ENCODE results near the gene PPP1R15A.
"Not testable (repeated sequence)": the region's sequence is repeated elsewhere in the genome, so short reads cannot be mapped to it uniquely, and the experiment has no call there.

Gene PPP1R15A

DNA sequence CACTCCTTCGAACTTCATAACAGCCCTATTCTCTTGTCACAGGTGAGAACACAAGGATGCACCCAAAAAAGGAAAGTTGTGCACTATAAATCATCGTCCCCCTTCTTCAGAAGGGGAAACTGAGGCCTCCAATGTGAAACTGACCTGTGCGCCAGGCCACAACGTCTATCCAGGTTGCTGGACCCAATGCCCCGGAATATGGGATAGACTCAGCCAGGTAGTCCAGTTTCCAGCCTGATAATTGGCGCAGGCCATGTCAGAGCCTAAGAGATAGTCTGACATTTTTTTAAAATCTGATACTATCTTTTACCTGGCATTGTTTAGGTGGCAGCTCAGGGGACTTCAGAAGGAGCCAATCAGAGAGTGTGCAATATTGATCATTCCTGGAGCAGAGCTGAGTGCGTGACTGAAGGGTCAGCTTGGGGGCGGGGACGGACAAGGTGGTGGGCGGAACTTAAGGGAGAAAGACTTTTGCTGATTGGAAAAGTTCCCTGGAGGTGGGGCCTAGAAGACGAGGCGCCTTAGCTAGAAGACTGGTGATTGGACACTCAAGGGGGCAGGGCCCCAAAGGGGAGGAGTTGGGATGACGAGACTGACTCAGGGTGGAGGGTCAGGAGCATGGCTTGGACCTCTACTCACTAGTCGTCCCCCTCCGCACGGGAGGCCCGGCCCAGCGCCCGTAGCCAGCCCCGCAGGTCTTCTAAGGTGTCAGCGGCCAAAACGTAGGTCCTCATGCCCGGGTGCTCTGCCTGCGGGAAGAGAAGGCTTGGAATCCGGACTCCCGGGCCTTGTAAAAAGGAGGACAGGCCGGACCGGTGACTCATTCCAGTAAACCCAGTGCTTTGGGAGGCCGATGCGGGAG lies 12.3 kb upstream of the PPP1R15A start:
- DNase-seq: peak; percentile 57 to 68

DNA sequence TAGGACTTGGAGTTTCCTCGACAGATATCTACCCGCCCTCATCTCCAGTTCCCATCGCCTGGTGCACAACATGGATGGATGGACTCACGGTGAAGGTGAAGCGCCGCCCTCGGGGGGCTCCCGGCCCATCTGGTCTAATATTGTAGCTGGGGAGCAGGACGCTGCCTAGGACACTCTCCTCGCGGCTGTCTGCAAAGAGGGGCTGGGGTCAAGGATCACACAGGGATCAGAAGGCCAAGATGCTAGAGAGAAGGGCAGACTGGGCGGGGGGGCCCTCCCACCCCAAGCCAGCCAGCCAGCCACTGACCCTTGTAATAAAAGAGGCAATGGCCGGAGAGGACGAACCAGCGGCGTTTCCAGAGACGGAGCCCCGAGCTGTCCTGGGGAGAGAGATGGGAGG lies 10.9 kb upstream of the PPP1R15A start:
- DNase-seq: no peak

DNA sequence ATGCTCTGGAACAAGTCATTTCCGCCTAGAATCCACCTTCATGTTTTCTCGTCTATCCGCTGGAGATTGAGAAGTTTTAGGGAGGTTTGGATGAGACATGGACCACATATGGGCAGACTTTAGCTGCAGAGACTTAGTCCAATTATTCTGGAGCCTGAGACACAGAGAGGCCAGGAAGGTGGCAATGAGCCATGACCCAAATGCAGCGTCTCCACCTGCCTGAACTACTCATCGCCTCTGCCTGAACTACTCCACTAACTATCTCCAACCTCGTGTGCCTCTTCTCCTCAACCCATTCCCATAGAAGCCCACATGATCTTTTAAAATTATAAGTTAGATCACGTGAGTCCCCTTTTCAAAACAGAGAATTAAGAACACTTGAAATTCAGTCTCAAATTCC lies 9.4 kb upstream of the PPP1R15A start:
- DNase-seq: no peak

DNA sequence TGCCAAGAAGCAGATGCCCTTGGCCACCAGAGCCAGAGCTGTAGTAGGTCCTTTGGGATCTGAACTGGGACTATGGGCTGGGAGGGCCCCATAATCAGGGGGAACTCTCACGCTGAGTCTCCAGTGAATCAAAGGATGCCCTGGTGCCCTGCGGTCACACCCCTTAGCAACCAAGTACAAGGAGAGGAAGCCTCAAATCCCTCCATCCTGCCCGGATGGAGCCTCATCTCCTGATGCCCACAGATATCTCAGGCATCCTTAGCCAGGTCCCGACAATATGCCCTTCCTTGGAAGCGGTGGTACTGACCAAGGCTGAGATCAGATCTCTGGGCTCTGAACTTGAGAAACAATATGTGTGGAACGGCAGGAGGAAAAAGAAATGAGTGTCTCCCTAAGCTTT lies 5.5 kb upstream of the PPP1R15A start:
- no peak for DNase-seq

DNA sequence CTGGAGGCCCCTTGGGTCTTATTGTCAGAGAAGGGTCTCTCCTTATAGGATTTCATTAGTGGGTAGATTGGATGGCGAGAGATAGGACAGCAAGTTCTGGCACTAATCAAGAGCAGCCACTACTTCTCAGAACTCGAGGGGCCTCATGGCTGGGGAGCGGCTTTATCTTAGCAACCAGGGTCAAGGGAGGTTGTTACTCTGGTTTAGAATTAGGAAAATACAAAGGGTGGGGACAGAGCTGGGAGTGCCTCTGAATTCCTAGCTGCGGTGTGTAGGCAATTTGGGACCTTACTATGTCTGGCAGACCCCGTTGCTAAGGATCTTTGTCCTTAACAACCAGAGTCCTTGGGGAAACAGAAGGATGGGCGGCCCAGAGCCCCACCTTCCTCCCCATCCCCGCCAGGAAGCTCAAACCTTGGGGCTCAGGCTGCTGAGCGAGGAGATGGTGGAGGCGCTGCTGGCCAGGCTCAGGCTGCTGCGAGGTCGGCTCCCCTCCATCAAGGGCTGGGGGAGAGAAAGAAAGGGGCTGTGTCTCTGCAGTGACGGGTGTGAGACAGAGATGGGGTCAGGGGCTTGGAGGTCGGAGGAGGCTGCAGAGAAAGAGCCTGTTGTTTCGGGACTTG lies 5.0 kb upstream of the PPP1R15A start:
- no peak for DNase-seq

DNA sequence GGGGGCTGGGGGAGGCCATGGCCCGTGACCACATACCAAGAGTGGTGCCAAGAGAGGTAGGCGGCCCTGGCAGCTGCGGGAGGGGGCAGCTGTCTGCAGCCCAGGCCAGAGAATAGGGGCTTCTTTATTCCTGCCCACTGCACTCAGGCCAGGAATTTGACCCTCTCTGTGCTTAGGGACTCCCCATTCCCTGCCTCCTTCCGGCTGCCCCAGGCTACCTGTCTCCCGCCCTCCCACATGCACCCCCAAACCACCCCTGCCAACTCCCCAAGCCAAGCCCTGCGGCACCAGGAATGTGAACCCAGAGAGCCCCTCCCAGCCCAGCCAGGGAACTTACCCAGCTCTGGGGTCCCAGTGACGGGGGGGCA lies 4.5 kb upstream of the PPP1R15A start:
- no peak for DNase-seq

DNA sequence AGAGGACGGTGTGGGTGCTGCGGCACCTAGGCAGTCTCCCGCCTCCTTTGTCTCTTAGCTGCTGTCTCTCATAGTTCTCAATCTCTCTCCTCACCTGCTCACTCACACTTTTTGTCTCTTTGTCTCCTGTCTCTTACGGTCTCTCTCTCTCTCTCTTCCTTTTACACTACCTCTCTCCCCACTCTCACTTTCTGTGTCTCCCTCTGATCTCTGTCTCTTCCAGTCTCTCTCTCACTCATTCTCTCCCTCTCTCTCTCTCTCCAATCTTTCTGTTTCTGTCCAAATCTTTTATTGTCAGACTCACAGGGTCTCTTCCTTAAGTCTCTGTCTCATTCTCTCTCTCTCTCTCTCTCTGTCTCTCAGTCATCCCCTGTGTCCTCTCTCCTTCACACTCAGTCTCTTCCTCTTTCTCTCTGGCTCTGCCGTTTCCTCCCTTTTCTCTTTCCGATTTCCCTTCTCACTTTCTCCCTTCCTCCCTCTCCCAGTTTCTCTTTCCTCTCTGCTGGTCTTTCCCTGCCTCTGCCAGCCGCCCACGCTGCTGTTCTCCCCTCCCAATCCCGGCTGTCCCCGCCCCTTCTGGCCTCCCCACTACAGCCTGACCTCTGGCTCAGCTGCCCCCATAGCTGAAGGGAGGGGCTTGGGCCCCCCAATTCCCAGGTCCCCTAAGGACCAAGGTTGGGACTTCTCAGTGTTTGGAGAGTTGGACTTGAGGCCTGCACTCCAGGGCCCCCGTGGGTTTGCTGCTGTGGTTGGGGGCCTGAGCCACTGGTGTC lies 3.9 kb upstream of the PPP1R15A start, which contains the start of gene PLEKHA4:
Gene PLEKHA4, minus strand, starts transcription at position 504 of the 773 bp plus-strand sequence. CDS start 997 bp downstream, outside the sequence.
- peak in 1 of 2 donors; percentile 47 for DNase-seq

DNA sequence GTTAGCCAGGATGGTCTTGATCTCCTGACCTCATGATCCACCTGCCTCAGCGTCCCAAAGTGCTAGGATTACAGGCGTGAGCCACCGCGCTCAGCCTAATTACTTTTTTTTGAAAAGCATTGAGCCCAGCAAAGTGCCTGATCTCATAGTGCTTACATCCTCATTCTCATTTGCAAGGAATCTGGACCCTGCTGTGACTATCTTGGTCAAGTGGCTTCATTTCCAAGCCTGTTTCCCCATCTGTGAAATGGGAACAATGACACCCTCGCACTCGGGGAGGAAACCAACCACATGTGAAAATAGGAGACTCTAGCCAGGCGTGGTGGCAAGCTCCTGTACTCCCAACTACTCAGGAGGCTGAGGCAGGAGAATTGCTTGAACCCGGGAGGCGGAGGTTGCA lies 2.2 kb upstream of the PPP1R15A start:
- DNase-seq: peak; percentile 50 to 55

DNA sequence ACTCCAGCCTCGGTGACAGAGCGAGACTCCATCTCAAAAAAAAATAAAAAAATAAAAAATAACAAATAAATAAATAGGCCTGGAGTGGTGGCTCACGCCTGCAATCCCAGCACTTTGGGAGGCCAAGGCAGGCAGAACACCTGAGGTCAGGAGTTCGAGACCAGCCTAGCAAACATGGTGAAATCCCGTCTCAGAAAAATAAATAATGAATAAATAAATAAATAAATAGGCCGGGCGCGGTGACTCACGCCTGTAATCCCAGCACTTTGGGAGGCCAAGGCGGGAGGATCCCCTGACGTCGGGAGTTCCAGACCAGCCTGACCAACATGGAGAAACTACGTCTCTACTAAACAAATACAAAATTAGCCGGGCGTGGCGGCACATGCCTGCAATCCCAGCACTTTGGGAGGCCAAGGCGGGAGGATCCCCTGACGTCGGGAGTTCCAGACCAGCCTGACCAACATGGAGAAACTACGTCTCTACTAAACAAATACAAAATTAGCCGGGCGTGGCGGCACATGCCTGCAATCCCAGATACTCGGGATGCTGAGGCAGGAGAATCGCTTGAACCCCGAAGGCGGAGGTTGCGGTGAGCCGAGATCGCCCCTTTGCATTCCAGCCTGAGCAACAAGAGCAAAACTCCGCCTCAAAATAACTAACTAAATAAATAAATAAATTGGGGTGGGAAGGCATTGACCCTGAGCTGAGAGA lies 595 bp upstream of the PPP1R15A start:
- not testable (repeated sequence) for DNase-seq

DNA sequence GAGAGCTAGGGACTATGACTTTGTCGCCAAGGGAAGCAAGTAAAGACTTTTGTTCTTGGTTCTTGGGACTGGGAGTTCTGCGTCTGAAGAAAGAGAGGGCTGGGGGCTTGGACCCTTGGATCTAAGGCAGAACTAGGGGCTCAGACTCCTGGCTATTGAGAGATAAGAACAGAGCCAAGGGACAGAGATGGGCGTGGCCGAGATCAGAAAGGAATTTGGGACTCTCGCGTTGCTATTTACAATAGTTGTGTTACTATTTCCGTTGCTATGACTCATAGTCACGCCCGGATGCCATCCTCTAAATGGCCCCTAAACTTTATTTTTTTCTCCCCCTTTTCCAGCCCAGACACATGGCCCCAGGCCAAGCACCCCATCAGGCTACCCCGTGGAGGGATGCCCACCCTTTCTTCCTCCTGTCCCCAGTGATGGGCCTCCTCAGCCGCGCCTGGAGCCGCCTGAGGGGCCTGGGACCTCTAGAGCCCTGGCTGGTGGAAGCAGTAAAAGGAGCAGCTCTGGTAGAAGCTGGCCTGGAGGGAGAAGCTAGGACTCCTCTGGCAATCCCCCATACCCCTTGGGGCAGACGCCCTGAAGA lies 759 bp downstream of the PPP1R15A start:
- peak; percentile 87 to 89 for DNase-seq

DNA sequence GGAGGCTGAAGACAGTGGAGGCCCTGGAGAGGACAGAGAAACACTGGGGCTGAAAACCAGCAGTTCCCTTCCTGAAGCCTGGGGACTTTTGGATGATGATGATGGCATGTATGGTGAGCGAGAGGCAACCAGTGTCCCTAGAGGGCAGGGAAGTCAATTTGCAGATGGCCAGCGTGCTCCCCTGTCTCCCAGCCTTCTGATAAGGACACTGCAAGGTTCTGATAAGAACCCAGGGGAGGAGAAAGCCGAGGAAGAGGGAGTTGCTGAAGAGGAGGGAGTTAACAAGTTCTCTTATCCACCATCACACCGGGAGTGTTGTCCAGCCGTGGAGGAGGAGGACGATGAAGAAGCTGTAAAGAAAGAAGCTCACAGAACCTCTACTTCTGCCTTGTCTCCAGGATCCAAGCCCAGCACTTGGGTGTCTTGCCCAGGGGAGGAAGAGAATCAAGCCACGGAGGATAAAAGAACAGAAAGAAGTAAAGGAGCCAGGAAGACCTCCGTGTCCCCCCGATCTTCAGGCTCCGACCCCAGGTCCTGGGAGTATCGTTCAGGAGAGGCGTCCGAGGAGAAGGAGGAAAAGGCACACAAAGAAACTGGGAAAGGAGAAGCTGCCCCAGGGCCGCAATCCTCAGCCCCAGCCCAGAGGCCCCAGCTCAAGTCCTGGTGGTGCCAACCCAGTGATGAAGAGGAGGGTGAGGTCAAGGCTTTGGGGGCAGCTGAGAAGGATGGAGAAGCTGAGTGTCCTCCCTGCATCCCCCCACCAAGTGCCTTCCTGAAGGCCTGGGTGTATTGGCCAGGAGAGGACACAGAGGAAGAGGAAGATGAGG lies 1.5 kb downstream of the PPP1R15A start:
- DNase-seq: peak; percentile 45 to 61

DNA sequence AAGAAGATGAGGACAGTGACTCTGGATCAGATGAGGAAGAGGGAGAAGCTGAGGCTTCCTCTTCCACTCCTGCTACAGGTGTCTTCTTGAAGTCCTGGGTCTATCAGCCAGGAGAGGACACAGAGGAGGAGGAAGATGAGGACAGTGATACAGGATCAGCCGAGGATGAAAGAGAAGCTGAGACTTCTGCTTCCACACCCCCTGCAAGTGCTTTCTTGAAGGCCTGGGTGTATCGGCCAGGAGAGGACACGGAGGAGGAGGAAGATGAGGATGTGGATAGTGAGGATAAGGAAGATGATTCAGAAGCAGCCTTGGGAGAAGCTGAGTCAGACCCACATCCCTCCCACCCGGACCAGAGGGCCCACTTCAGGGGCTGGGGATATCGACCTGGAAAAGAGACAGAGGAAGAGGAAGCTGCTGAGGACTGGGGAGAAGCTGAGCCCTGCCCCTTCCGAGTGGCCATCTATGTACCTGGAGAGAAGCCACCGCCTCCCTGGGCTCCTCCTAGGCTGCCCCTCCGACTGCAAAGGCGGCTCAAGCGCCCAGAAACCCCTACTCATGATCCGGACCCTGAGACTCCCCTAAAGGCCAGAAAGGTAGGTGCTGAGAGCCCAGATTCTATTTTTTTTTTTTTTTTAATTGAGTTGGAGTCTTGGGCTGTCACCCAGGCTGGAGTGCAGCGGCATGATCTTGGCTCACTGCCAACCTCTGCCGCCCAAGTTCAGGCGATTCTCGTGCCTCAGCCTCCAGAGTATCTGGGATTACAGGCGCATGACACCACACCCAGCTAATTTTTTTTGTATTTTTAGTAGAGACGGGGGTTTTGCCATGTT lies 2.3 kb downstream of the PPP1R15A start:
- peak; percentile 61 to 74 for DNase-seq

DNA sequence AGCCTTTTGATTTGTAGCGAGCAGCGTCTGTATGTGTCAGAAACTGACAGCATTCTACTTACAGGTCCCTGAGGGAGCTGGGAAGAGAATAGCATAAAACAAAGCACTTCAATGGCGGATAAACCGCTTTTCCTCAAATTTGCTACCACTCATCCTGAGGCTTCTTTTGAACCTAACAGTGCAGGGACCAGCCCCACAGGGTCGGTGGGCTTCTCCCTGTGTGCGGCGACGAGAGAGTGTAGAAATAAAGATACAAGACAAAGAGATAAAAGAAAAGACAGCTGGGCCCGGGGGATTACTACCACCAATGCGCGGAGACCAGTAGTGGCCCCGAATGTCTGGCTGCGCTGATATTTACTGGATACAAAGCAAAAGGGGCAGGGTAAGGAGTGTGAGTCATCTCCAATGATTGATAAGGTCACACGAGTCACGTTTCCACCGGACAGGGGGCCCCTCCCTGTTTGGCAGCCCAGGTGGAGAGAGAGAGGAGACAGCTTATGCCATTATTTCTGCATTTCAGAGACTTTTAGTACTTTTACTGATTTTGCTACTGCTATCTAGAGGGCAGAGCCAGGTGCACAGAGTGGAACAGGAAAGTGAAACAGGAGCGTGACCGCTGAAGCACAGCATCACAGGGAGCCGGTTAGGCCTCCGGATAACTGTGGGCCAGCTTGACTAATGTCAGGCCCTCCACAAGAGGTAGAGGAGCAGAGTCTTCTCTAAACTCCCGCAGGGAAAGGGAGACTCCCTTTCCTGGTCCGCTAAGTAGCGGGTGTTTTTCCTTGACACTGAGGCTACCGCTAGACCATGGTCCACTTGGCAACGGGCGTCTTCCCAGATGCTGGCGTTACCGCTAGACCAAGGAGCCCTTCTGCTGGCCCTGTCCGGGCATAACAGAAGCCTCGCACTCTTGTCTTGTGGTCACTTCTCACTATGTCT lies 4.1 kb downstream of the PPP1R15A start:
- peak in 1 of 2 donors; percentile 21 for DNase-seq

DNA sequence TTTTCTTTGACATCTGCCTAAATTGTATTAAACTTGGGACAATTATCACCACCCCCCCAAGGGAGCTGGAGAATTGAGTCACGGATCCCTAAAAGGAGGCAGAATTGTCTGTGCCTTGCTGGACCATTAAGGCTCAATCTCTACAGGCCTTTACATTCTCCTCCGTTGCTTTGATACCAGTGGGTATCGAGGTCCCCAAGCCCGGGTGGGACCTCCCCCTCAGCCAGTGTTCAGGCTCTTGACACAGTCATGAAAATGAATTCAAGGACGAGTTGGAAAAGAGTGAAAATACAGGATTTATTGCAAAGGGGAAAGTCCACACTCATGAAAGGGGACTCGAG lies 5.6 kb downstream of the PPP1R15A start:
- peak in 1 of 2 donors; percentile 45 for DNase-seq

DNA sequence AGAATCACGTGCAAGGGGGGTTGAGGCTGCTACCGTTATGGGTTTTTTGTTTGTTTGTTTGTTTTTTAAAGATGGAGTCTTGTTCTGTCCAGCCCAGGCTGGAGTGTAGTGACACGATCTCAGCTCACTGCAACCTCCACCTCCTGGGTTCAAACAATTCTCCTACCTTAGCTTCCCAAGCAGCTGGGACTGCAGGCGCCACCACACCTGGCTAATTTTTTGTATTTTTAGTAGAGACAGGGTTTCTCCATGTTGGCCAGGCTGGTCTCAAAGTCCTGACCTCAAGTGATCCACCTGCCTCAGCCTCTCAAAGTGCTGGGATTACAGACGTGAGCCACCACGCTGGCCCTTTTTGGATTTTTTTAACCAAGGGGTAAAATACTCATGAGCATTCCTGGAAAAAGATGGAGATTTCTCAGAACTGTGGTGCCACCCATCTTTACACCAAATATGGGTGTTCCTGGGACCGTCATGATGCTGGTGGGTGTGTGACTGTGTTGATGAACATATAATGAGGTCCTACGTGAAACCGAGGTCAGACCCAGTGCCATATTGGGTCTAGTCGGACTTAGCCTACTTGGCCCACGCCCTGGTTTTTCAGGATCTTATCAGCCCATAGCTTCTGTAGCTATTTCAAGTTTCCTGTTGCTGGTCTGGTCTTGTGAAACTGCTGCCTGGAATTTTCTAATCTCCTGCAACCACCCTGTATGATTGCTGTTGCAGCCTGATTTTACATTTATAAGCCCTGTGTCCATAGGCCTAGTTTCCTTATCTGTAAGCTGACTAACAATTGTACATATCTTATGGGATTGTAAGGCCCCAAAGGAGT lies 6.2 kb downstream of the PPP1R15A start:
- DNase-seq: peak; percentile 86

DNA sequence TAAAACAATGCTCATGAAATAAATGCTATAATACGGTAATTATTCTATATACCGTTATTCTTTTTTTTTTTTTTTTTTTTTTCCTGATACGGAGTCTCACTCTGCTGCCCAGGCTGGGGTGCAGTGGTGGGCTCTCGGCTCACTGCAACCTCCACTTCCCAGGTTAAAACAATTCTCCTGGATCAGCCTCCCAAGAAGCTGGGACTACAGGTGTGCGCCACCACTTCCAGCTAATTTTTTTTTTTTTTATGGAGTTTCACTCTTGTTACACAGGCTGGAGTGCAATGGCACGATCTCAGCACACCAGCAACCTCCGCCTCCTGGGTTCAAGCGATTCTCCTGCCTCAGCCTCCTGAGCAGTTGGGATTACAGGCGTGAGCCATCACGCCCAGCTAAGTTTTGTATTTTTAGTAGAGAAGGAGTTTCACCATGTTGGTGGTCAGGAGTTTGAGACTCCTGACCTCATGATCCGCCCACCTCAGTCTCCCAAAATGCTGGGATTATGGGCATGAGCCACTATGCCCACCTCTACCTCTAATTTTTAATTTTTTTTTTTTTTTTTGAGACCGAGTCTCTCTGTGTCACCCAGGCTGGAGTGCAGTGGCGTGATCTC lies 6.9 kb downstream of the PPP1R15A start:
- DNase-seq: no peak

DNA sequence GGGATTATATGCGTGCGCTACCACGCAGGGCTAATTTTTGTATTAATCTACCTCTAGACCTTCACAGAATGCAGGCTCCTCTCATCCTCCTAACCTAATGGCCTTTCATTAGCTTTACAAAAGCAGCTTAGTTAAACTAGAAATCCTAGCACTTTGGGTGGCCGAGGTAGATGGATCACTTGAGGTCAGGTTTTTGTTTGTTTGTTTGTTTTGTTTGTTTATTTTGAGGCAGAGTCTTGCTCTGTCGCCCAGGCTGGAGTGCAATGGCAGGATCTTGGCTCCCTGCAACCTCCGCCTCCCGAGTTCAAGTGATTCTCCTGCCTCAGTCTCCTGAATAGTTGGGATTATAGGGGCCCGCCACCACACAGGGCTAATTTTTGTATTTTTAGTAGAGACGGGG lies 7.5 kb downstream of the PPP1R15A start:
- not testable (repeated sequence) for DNase-seq
